Middle frontal gyrus (tissue), 1 donor: ENCODE data around the gene NFKBIB.

ENCODE experiments used
- DNase-seq: peaks from one replicate; pipeline ENCODE4 v3.0.0-alpha.2; 2015; ENCODE audit warnings: low spot score; ENCODE audit errors: extremely low spot score

Gene NFKBIB

DNA sequence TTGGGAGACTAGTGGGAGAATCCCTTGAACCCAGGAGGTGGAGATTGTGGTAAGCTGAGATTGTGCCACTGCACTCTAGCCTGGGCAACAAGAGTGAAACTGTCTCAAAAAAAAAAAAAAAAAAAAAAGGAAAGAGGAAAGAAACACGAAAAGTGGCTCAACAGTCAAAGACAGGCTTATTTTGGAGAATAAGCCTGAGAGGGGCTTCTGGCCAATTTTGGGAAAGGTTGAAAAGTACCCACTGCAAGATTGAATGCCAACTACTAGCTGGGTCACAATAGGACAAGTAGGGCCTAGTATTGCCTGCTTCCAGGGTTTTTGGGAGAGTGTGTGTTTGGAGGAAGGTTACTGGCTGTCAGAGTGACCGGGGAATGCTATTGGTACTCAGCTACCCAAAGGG lies 58.5 kb downstream of the NFKBIB start:
- DNase-seq, result no peak
